ENCODE results near the gene CSF3.

Gene CSF3

DNA sequence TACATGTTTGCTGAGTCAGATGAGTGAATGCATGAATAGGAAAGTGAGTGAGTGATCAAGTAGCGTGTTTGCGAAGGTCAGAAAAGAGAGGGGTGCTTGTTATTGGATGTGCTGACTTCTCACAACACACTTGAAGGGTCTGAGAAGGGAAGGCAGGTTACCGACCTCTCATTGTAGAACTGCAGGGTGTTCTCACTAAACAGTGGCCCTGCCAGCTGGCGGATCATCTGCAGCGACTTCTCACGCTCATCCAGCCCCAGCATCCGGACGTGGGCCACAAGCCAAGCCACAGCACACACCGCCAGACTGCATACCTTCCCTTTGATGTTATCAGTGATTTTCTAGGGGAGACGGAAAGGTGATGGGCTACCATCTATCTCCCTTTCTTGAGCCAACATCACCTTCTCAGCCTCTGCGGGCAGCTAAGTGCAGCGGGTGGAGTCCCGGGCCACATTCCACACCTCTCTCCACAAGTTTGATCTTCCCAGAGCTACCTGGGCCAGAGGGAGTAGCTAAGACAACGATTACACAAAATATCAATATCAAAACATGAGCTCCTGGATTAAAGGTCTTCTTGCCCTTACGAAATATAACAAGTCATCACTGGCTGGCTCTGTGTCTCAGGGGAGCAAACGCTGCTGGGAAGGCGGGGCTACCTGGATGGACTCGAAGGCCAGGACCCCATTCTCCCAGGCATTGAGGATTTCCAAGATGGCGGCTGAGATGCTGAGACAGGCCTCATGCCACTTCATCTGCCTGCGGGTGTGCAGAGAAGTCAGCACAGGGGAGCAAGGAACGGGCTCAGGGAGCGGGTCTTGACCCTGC is 11.0 kb downstream of the CSF3 start:
- no peak for DNase-seq (ENCODE audit: extremely low read depth, low read depth)

DNA sequence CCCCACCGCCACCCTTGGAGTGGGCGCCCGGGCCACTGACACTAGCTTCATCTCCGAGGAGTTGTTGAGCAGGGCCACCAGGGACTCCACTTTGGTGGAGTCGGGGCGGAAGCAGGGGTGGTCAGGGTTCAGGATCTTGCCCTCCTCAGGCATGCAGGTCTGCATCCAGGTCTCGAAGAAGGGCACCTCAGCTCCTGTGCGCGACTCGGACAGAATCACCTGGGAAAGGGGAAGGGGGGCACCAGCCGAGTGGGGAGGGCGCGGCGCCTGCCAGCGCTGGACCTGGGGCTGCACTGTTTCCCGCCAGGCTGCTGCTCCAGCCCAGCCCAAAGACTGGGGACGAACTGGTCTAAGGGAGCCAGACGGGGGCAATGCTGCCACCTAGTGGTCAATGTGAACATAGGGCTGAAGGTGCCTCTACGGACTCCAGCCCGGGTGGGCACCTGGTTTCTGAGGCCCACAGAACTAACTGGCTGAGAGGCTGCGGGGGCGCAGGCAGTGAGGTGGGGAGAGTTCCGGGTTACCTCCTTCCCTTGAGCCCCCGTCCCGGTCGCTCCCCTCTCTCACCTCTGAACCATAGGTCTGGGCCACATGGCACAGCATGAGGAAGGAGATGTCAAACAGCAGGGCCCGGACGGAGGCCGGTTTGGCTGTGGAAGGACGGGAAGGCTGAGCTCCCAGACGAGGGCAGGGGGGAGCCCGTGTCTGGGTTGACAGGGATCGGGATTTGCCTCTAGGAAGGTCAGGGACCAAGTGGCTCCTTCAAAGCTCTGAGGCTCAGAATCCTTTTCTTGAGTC is 11.8 kb downstream of the CSF3 start:
- TF ChIP-seq, protein P1, sequence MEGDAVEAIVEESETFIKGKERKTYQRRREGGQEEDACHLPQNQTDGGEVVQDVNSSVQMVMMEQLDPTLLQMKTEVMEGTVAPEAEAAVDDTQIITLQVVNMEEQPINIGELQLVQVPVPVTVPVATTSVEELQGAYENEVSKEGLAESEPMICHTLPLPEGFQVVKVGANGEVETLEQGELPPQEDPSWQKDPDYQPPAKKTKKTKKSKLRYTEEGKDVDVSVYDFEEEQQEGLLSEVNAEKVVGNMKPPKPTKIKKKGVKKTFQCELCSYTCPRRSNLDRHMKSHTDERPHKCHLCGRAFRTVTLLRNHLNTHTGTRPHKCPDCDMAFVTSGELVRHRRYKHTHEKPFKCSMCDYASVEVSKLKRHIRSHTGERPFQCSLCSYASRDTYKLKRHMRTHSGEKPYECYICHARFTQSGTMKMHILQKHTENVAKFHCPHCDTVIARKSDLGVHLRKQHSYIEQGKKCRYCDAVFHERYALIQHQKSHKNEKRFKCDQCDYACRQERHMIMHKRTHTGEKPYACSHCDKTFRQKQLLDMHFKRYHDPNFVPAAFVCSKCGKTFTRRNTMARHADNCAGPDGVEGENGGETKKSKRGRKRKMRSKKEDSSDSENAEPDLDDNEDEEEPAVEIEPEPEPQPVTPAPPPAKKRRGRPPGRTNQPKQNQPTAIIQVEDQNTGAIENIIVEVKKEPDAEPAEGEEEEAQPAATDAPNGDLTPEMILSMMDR (IDR thresholded peaks at IDR 0.05; ENCODE audit: low read depth, low read length): peak; percentile 88

More for the DNA sequence above, 11.0 kb downstream of the CSF3 start:
- TF ChIP-seq, protein P1 (IDR thresholded peaks at IDR 0.05; ENCODE audit: low read depth, low read length): no peak

DNA sequence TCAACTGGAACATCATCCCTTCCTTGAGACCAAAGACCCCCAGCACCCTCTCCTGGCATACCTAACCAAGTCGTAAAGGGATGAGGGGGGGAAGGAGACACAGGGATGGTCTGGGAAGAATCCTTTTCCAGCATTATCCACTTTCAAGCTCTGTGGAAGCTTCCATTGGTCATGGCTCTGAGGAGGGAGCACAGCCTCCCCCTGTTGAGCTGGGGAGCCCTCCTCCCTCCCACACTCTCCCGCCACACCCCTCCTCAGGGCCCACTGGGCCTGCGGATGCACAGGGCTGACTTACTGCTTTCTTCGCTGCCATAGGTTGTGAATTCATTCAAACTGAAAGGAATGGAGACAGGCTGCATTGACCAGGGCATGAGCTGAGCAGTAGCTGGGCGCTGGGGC is 12.4 kb downstream of the CSF3 start:
- TF ChIP-seq, protein P1 (IDR thresholded peaks at IDR 0.05; ENCODE audit: low read depth, low read length): no peak

More for the DNA sequence above, 11.8 kb downstream of the CSF3 start:
- peak; percentile 43 for DNase-seq (ENCODE audit: extremely low read depth, low read depth)

DNA sequence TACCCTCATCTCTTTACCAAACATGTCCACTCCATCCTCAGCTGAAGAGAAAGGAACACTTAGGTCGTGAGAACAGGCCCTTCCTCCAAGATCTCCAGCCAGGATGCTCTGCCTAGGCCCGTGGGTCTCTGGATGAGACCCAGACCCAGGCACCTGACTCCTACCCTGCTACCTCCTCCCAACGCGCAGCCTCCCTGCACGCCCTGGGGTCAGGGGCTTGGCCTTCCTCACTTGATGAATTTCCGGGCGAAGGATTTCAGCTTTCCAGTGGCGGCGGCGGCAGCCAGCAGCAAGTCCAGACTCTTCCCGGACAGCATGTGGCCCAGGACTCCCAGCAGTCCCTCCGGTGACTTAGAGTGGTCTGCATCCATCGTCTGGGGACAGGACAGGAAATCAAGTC is 13.4 kb downstream of the CSF3 start:
- no peak for DNase-seq (ENCODE audit: extremely low read depth, low read depth)
- TF ChIP-seq, protein P1 (IDR thresholded peaks at IDR 0.05; ENCODE audit: low read depth, low read length): no peak

More for the DNA sequence above, 12.4 kb downstream of the CSF3 start:
- DNase-seq (ENCODE audit: extremely low read depth, low read depth): no peak

DNA sequence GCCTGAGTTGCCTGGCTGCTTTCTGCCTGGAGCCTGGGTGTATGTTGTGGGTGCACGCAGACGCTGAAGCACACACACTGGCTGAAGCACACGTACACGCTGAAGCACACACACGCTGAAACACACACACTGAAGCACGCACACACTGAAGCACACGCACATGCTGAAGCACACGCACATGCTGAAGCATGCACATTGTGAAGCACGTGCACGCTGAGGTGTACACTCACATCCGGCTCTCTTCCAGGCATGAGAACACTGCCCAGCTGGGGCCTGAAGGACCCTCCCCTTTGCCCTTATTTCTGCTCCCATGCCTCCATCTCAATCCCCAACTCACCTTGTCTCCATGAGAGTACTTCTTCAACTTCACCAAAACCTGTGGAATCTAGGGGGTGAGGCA is 16.5 kb downstream of the CSF3 start:
- no peak for DNase-seq (ENCODE audit: extremely low read depth, low read depth)
- TF ChIP-seq, protein P1 (IDR thresholded peaks at IDR 0.05; ENCODE audit: low read depth, low read length): no peak

DNA sequence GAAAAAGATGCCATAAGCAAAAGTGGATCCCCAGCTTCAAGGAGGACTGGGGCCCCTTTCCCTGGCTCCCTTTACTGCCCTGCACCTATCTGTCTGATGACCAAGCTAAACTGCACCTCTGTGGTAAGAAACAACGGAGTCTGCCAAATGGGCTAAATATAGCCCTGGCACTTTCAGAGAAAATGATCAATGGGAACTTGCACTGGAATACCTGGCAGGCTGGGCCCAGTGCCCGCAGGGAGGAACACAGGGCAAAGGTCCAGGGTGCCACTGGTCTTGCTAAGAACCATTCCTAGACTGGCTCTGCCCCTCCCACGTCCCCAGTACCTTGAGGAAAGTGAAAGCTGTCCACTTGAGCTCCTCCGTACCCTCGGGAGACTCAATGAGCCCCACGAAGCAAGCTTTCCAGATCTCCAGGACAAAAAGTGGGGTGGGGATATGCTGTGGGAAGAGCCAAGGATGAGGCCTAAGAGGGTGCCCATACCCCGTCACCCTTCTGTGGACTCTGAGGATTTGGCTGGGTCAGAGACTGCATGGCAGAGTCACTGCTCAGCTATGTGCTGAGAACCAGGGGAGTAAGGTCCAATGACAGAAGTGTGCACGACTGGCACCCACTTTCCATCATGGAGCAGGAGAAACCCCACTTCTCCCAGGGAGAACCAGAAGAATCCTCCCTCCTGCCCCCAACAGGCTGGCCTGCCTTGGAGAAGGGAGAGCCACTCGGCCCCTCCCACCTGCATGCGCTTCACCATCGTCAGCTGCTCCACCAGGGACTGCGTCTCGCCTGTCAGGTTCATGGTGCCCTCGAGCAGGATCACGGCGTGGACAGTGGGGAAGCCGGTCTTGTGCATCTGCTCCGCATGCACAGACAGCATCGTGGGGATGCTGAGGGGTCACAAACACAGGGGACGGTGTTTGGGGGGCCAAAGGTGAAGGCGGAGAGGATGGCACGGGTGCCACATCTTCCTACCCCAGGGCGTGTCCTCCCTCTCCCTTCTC is 17.4 kb downstream of the CSF3 start:
- TF ChIP-seq, protein P1 (IDR thresholded peaks at IDR 0.05; ENCODE audit: low read depth, low read length): no peak
- DNase-seq (ENCODE audit: extremely low read depth, low read depth): no peak

Data from AG09319 (cell line).